Tibial nerve (tissue), 4 donors: ENCODE results near the gene CD82.

ENCODE experiments used
- EP300 ChIP-seq, 2 donors: sonication (generic); formaldehyde crosslinking; IDR thresholded peaks; one replicate each; pipeline ENCODE4 v1.6.1; 2017; ENCODE audit warnings: antibody characterized with exemption in 2 of 2, mild to moderate bottlenecking in 1 of 2
- POLR2A ChIP-seq, 2 donors: fragments of 450-650 bp; IDR thresholded peaks; one replicate each; pipeline ENCODE4 v1.6.1; 2017; ENCODE audit warnings: antibody characterized with exemption in 2 of 2, mild to moderate bottlenecking in 2 of 2, moderate library complexity in 2 of 2
- TF ChIP-seq, protein P1 (sequence below), 5 experiments: fragments of 200-600 bp in 3 of 5; fragments of 450-650 bp in 2 of 5; sonication (generic) in 3 of 5; IDR thresholded peaks; one replicate each; pipeline ENCODE4 v1.5.1; 2016 to 2019; ENCODE audit warnings: antibody characterized with exemption in 5 of 5, mild to moderate bottlenecking in 3 of 5, moderate library complexity in 2 of 5

DNA sequence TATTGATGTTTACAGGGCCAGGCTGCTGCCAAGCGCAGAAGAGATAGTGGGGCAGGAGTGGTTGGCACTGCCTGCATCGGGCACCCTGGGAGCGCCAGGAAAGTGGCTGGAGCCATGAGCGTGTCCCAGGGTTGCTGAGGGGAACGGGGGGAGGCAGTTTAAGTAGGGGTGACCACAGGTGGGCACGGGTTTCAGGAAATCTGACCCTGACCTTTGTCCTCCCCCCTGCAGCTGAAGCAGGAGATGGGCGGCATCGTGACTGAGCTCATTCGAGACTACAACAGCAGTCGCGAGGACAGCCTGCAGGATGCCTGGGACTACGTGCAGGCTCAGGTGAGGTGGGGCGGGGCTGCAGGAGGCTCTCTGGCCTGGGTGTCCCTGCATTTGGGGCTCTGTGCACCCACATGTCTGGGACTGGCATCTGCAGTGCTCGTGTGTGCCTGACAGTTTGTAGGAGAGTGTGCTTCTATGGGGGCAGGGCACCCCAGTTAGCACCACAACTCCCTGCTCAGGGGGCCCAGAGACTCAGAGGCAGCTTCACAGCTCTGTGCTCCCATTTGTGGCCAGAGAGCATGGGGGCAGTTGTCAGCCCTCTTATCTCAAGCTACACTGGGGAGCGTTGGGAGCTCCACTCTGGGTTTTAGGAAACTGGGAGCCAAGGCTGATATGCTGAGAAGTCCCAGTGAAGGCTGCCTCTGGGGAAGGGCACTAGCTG, 49.7 kb downstream of the CD82 start:
- TF ChIP-seq, protein P1, sequence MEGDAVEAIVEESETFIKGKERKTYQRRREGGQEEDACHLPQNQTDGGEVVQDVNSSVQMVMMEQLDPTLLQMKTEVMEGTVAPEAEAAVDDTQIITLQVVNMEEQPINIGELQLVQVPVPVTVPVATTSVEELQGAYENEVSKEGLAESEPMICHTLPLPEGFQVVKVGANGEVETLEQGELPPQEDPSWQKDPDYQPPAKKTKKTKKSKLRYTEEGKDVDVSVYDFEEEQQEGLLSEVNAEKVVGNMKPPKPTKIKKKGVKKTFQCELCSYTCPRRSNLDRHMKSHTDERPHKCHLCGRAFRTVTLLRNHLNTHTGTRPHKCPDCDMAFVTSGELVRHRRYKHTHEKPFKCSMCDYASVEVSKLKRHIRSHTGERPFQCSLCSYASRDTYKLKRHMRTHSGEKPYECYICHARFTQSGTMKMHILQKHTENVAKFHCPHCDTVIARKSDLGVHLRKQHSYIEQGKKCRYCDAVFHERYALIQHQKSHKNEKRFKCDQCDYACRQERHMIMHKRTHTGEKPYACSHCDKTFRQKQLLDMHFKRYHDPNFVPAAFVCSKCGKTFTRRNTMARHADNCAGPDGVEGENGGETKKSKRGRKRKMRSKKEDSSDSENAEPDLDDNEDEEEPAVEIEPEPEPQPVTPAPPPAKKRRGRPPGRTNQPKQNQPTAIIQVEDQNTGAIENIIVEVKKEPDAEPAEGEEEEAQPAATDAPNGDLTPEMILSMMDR (IDR thresholded peaks at IDR 0.05): no peak
- no peak for TF ChIP-seq POLR2A (IDR thresholded peaks at IDR 0.05)
- no peak for TF ChIP-seq EP300 (IDR thresholded peaks at IDR 0.05)
